ENCODE data around the gene EZR.

The EZR gene

GRCh38 chr6:158797331-158798310, 21.5 kb downstream of the EZR start:
- TF ChIP-seq PRDM4 (tag by site-specific recombination; IDR thresholded peaks at IDR 0.05) (peak; percentile 56; the same call in 1 of the 2 replicates), SP7 (tag by site-specific recombination; IDR thresholded peaks at IDR 0.05) (peak; percentile 67), PRDM1 (tag by site-specific recombination; IDR thresholded peaks at IDR 0.05) (0 out of 2 replicates have a peak, but pooled peaks have one; percentile 15), PRDM6 (tag by site-specific recombination; IDR thresholded peaks at IDR 0.05) (peak; percentile 74), CTCF (tag by site-specific recombination; IDR thresholded peaks at IDR 0.05) (no peak), PRDM10 (tag by site-specific recombination; IDR thresholded peaks at IDR 0.05) (peak; percentile 56)
- ChIA-PET POLR2A (interaction anchor here (0.6 kb wide), 1 partner anchor 93 kb away, joined by 5 read pairs; no protein-coding TSS in a partner anchor), CTCF (interaction anchor here (0.6 to 3.8 kb wide), 7 partner anchors 8 to 202 kb away, joined by 3 to 24 read pairs (median 3); partner anchors contain the start of gene RSPH3)
- peaks cover 31% of the 10 kb centered on the region for H3K4me1 ChIP-seq (ENCODE audit: control insufficient read depth, insufficient read depth, low read length)
- peaks cover 0 to 4% of the 10 kb centered on the region in 2 experiments; a peak in 2 of 3 replicates for H3K36me3 ChIP-seq (ENCODE audit: control insufficient read depth in 2 of 2, insufficient read depth in 1 of 2, low read length in 2 of 2)
- H3K4me3 ChIP-seq (ENCODE audit: low read depth, low read length), result no peak overlapping the region
- no peak overlapping the region for H3K27ac ChIP-seq (ENCODE audit: extremely low read depth, low read depth, low read length)
- no peaks in the 10 kb centered on the region for H3K9me3 ChIP-seq (ENCODE audit: control insufficient read depth, insufficient read depth, low read depth, low read length)

- no peaks in the 10 kb centered on the region for H3K9me3 ChIP-seq (ENCODE audit: control insufficient read depth, insufficient read depth, low read depth, low read length)
- peaks cover 31% of the 10 kb centered on the region for H3K4me1 ChIP-seq (ENCODE audit: control insufficient read depth, insufficient read depth, low read length)
- CTCF ChIA-PET, result interaction anchor here (0.8 to 3.8 kb wide), 5 partner anchors 9 to 177 kb away, joined by 3 to 24 read pairs (median 3); no protein-coding TSS in a partner anchor
- H3K4me3 ChIP-seq (ENCODE audit: low read depth, low read length), result no peak overlapping the region
- peaks cover 0 to 4% of the 10 kb centered on the region in 2 experiments; a peak in 2 of 3 replicates for H3K36me3 ChIP-seq (ENCODE audit: control insufficient read depth in 2 of 2, insufficient read depth in 1 of 2, low read length in 2 of 2)
- POLR2A ChIA-PET, result interaction anchor here (1.5 kb wide), 1 partner anchor 23 kb away, joined by 3 read pairs; the partner anchor contains the start of gene EZR
- no peak overlapping the region for H3K27ac ChIP-seq (ENCODE audit: extremely low read depth, low read depth, low read length)
- TF ChIP-seq GLI2 (tag by site-specific recombination; IDR thresholded peaks at IDR 0.05; ENCODE audit: borderline replicate concordance, low read depth), result no peak
- no peak for TF ChIP-seq ZNF133 (tag by site-specific recombination; IDR thresholded peaks at IDR 0.05)
- TF ChIP-seq ZBTB48 (tag by site-specific recombination; IDR thresholded peaks at IDR 0.05), result no peak
- no peak for TF ChIP-seq ZNF394 (tag by site-specific recombination; IDR thresholded peaks at IDR 0.05; ENCODE audit: borderline replicate concordance)
- no peak for TF ChIP-seq ZBTB11 (tag by site-specific recombination; conservative IDR thresholded peaks at IDR 0.05; ENCODE audit: low read depth)
- TF ChIP-seq ZSCAN30 (tag by site-specific recombination; IDR thresholded peaks at IDR 0.05), result no peak
These were observed 22.8 kb downstream of the EZR start for GRCh38 chr6:158796353-158796752.

All from HEK293 (cell line).